Right renal pelvis (tissue), 4 donors: Measurements from ENCODE around the gene TCF19. TPM values are rescaled to one million over a fixed set of nuclear protein-coding genes. Genes with fewer than 3 reads are reported as not detected.

ENCODE experiments used
- DNase-seq, 4 donors: peaks; one replicate each; pipeline ENCODE4 v3.0.0-alpha.2; 2013; ENCODE audit warnings: low read depth in 4 of 4, low spot score in 3 of 4, missing footprints in 1 of 4
- polyA plus RNA-seq, 4 donors: library from polyadenylated mRNA; unstranded; fragments of 120-200 nt; gene quantifications; one replicate each; pipeline ENCODE4 v1.2.1, GENCODE V29; 2013; ENCODE audit not compliant: insufficient read length in 4 of 4

Gene TCF19, protein sequence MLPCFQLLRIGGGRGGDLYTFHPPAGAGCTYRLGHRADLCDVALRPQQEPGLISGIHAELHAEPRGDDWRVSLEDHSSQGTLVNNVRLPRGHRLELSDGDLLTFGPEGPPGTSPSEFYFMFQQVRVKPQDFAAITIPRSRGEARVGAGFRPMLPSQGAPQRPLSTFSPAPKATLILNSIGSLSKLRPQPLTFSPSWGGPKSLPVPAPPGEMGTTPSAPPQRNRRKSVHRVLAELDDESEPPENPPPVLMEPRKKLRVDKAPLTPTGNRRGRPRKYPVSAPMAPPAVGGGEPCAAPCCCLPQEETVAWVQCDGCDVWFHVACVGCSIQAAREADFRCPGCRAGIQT
- 10 to 100 TPM; 17.2 to 20.1 (median 18.1) TPM for polyA plus RNA-seq

DNA sequence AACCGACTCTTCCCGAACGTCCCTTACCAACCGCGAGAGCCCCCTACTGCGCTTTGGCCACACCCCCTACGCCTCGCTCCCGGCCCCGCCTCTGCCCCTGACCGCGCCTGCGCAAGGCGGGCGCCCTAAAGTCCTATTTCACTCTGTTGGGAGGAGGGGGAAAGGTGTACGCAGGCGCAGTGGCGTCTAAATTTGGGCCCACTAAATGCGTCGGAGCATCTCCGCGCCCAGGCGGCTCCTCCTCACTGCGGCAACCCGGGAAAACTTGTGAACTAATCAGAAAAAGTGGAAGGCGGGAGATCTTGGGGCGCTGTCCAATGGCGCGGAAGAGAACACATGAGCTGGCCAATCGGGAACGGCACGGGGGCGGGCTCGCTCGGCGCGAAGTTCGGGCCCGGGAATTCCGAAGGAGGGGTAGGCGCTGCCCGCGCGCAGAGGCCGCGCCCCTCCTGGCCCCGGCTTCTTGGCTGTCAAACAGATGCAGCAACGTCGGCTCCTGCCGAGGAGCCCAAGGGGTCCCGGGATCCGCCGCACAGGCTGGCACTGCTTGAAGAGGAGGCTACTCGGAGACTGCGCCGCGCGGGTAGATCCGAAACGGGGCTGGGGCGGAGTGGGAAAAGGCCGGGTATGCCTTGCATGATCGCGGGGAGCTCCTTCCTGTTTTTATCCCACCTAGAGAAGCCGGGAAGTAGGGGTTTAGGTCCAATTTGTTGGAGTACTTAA is at the start of gene TCF19:
TSS of gene TCF19 (plus strand) at position 450 of the 723 bp plus-strand sequence. CDS start 881 bp downstream, outside the sequence.
- DNase-seq: peak; percentile 98 to 99 (median 98)

DNA sequence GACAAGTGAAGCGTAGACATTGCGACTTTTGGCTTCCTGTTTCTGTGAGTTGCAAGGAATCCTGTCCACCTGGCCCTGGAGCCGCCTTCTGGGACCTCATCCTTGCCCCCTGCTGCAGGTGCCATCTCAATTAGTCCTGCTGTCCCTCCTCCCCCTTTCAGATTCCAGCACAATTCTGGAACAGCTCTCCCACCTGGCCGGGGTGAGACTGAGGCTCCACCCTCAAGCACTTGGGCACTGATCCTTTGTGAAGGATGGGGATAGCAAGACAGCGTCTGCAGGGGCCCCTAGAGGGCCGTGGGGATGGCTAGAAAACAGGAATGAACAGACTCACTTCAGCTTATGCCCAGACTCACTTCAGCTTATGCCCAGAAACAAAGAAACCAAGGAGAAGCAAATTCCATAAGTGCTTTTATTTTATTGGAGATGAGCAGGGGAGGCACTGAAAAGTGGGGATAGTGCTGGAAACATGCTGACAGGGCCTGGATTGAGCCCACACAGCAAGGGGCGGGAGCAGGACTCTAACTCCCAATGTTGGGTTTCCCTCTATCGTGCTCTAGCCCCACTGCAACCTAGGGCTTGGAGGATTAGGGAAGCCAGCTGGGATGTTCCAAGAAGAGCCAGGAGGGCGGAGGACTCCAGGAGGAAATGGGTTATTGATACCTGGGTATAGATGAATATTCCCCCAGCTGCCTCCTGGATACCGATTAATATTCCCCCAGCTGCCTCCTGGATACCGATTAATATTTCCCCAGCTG is 47.4 kb upstream of the TCF19 start:
- DNase-seq: no peak

DNA sequence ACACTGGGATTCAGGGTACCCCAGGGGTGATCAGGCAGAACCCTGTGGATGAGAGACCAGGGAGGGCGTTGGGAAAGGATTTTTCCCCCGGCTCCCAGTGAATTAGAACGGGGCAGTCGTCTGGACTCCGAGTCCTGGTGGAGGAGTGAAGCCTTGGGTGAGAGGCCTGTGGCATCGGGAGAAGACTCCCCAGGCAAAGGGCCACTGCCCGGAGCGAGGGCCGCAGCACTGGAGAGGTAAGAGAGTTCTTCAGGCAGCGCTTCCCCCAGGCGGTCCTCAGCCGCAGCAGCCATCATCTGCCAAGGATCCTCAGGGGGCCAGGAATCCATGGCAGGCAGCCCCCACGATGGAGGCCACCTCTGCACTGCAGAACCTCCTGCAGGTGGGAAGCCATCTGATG is 46.7 kb upstream of the TCF19 start:
- DNase-seq: no peak

DNA sequence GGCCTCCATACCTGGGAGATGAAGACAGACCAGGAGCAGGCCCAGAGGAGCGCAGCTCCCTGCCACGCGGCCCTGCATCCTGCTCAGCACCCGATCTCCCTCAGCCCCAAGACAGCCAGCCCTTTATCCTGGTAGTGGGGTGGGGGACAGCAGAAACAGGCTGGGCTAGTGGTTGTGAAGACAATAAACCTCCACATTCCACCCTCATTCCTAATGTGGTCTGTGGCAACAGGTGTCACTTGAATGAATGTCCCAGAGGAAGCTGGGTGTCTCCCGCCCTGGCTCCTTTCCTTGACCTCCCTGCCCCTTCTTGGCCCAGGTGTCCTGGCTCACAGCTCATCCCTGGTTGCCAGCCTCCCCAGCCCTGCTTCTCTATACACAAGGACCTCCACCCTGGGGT is 45.9 kb upstream of the TCF19 start, which contains the start of gene C6orf15:
TSS of gene C6orf15 (minus strand) at position 98 of the 400 bp plus-strand sequence. CDS start at position 78, 20 bp downstream.
- DNase-seq: no peak

DNA sequence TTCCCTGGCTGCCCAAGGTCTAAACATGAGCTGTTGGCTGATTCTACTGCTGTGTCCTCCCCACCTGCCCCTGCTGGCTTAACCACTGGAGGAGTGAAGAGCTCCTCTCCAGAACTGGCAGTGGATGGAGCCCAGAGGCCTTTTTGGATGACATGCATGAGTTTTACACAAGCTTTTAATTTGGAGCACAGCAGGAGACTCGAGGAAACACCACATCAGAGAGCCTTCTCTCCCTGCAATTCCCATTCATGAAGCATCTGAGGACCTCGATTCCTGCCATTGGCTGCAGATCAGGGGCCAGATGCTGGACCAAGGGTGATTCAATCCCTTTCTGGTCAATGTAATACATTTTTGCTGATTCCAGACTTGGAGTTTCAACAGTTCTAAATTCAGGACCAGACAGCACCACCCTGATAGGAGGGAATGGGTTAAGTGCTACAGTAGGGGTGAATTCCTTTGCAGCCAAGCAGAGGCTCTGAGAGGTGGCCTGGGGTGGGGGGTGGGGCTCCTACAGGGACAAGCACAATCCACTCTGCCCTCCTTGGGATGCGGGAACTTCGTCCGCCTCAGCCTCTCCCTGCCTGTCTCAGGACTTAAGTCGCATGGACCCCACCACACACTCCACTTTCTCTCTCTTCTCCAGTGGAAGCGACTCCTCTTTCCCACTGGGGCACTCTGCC is 44.4 kb upstream of the TCF19 start:
- no peak for DNase-seq

DNA sequence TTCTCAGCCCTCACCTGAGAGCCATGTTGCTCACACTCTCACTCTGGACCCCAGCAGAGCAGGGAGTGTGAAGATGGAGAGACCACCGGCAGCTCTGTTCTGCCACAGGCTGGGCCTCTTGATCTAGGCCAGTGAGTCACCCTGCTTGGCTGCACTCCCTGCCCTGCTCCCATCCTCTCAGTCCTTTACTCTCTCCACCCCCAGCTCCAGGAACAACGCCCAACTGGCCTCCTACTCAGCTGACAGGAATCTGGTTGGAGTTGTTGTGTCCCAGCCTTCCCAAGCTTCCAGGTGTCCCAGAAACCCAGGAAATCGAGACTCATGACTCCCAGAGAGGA is 43.9 kb upstream of the TCF19 start, which contains the start of gene PSORS1C1:
TSS of gene PSORS1C1 (plus strand) at position 260 of the 338 bp plus-strand sequence. CDS start 14,833 bp downstream, outside the sequence.
- no peak for DNase-seq

DNA sequence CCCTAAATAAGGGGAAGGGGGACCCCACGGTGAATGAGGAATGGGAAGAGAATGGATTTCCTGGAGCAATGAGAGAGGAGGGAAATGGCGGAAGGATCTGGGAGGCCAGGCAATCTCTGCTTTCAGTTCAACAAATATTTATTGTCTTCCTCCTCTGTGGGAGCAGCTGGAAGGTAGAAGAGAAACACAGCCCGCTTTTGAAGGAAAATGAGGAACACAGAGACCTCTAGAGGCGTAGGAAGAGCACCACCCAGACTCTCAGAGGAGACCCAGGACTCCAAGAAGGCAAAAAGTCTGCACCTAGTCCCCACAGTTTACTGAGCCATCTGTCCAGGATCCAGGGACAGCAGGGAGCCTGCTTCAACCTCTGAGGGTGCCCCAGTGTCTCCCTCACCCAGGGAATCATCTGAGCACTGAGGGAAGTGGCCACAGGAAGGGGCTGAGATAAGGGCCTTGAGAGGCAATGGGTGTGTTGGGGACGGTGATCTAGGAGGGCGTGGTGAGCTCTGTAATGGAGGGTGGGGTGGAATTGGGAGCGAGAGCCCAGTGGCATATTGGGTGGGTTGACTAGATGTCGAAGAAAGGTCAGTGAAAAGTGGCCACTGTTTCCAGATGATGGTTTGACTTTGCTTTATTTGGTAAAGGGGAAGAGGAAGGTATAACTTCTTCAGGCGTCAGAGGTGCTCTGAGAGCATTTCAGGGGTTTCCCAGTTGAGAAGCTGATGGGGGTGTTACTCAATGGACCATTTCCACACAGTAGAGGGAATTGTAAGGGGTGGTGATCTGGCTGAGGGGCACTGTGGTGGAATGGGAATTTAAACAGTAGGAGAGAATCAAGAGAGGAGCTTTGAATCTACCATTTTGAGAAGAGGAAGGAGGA is 43.2 kb upstream of the TCF19 start:
- DNase-seq: no peak

DNA sequence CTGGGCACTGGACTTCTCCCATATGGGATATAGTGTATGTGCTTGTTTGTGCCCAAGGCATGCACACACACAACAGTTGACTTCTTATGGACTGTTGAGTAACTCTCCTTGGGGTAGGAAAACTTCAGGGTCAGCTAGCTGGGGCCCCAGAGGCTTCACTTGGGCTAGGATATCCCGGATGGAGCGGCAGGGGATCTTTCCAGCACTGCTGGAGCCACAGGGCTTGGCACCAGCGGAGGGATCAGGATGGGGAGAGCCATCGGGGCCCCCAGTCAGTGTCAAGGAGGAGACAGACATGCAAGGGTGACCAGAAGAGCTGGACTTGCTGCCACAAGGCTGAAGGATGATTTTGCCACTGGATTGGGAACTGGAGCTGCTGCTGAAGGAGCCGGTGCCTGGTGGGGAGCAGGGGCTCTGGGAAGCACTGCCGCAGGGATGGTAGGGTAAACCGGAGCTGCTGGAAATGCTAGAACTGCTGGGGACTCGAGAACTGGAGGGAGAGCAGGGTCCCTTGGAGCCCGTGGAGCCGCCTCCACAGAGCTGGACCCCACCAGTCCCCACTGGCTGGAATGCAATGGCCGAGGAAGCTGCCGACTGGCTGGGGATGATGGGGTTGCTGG is 42.3 kb upstream of the TCF19 start:
- no peak for DNase-seq

DNA sequence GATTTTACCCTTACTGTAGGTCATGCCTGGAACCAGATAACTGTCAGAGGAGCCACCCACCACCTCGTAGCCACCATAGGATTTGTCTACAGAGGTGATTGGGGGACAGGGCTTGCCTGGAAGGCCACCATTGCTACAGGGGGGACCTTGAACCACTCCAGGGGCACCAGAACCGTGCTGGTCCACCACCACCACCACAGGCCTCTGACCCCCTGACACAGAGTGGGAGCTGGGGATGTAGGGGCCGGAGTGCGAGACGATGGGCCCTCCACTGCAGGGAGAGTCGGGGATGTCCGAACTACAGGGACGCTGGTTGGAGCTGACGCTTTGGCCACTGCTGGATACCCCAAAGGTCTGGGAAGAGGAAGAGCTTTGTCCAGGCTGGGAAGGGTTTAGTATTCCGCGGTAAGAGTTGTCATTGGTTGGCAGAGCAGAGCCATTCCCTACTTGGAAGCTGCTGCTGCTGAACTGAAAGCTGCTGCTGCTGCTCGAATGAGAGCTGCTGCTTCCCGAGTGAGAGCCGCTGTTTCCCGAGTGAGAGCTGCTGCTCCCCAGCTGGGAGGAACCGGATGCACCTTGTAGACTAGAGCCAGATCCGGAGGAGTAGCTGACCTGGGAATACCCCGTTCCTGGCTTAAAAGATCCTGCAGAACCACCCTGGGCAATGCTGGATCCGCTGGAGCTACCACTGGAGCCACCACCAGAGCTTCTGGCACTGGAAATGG is 41.6 kb upstream of the TCF19 start:
- DNase-seq: no peak

DNA sequence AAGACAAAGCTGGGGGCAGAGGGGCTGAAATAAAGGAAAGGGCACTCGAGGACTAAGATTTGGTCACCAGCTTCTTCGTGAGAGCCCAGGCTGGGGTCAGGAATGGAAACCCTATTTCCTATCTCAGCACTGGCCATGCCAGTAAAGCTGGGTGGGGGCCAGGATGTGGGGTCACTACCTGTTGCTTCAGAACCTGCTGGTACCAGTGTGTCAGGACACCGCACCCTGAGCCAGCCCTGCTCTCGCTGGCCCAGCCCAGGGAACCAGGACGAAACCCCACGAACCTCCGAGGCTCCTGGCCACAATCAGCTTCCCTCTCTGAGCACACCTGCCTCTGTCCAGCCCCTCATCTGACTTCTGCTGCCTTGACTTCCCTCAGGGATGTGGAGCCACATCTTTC is 40.2 kb upstream of the TCF19 start:
- DNase-seq: no peak

DNA sequence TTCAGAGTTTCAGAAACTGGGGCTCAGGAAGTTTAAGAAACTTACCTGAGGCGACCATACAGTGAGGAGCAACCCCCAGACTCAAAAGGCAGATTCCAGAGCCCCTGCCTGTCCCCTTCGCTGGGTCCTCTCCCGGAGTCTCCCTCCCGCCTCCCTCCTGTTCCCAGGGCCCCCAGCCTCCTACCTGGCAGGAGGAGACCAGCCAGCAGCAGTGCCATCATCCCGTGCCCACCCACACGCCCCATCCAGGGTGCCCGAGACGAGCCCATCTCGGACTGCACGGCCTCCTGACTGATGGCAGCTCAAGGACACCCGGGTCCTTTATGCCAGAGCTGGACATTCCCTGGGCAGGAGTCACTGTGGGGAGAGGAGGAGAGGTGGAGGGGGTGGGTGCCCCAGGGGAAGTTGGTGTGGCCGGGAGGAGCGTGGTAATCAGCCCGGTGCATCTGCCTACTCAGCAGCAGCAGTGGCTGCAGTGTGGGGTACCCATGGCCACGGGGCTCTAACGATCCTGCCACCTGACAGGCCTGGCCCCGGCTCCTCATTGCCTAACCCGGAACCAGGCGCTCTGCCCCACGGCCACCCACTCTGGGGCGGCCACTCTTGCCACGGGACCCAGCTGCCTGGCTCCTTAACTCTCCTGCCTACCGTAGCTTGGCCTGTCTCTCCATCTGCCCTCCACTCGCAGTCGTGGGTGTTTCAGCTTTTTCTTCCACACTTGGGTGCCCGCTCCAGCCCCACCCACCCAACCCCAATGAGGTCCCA is 38.1 kb upstream of the TCF19 start, which contains the start of gene CDSN:
TSS of gene CDSN (minus strand) at position 296 of the 765 bp plus-strand sequence. CDS start at position 269, 27 bp downstream.
- no peak for DNase-seq

DNA sequence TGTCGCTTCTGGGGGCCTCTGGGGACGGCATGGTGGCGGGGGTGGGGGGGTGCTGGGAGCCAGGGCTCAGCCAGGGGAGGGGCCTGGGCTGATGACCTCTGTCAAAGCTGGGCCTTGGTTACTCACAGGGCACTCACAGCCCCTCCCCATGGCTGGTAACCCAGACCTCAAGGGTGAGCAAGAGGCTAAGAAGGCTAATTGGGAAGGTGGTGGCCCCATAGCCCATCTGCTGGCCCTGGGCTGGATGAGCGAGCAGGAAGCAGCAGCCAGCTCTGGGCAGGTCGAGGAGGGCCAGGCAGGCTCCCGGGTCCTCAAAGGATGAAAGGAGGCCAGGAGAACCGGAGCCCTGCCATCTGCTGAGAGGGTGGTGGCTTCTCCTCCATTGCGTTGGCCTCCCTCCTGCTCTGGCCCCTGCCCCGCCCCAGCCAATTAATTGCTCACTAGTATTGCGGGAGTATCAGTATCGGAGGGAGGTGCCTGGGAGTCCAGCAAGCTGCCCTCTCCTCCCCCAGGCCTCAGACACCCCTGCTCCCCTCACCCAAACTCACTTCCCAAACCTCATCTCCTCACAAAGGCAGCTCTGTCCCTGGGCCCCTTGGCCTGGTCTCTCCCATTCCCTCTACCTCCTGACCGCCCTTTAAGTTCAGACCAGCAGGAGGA is 37.1 kb upstream of the TCF19 start:
- DNase-seq: no peak

DNA sequence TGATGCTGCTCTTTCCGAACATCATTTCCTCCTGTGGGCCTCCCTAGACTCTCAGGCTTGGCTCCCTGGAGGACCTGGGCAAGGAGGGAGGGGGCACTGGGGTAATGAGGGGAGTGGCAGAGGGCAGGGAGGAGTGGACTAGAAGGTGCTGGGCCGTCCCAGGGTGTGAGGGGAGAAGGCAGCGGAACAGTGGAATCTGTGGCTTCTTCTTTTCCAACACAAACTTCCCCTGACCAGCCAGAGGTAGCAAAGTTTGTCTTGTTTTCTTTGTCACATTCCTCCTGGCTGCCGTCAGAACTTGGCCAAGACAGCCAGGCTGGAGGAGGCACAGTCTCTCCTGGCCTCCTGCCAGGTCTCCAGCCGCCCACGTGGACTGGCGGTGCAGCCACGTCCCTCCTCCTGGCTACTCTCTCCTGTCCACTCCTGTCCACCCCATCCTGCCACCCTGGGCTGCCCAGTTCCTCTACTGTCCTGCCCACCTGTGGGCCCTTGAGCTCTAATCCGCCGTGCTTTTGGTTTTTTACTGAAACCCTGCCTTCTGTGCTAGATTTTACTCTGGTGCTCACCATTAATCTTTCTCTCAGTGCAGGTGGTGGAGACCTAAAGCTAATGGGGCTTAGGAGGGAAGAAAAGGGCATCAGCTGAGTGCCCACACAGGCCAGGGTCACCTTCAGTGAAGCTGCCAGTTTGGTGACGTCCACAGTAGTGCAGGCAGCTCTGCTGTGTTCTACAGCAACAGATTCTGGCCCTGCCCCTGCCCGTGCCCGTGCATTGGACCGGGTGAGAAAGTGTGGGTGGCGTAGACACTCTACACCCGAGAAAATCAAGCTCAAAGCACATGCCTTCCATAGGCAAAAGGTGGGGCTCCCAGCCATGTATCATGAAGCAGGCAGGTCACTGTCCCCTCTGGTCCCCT is 35.3 kb upstream of the TCF19 start:
- DNase-seq: peak in 3 of 4 donors; percentile 37 to 77 (median 52)

DNA sequence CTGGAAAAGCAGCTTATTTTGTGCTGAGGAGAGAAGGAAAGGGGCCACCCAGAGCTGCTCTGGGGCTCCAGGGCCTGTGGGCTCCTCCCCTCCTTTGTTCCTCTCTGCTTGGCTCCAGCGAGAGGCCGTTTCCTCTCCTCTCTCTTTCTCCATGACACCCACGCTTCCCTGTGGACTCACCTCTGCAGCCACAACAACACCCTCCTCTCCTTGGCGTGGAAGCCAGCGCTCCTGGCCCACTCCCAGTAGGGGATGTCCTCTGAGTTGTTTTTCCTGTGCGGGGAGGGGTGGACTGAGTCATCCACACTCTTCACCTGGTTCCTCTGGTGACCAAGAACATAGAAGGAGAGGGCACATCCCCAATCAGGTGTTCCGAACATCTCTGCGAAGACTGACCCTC is 33.2 kb upstream of the TCF19 start:
- DNase-seq: no peak

DNA sequence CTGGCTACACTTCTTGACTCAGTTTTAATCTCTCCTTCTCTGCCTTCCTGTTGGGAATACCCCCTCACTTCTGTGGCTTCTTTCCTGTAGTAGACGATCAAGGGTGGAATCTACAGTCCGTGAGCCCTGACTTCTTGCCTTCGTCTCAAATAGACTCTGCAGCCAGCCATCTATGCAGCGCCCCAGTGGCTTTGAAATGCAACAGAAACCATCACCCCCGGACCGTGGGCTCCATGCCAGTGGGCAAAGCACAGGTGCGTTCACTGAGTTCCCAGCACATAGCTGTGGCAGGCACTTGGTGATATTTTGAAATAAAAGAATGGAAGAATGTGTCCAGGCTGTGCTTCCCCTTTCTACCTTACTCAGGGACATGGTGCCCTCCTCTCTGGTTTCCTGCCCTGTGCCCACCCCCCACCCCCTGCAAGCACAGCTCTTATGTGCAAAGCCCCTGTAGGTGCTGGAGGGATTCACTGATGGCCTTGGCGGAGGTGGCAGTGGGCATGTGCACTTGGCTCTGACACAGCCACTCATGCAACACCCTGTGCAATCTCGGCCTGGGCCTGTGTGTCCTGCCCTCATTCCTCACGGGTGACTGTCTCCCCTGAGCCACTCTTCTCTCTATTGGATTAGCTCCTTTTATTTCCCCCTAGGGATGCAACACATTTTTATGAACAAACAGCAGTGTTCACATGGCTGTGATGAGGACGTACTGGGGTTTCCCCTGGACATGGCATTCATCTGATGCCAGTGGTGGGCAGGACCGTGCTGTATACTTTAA is 32.6 kb upstream of the TCF19 start:
- DNase-seq: no peak
